RWPE2 (cell line): ENCODE measurements around the gene TBC1D1.

ENCODE experiments used
- ATAC-seq: fragments of 200-7000 bp; cut with Tn5 transposase; 3 replicates; pipeline ENCODE4 v1.9.1; 2021; ENCODE audit warnings: low read depth
- DNase-seq: peaks from one replicate; pipeline ENCODE4 v3.0.0-alpha.2; 2020; ENCODE audit warnings: low spot score
- H3K27ac ChIP-seq: fragments of 450-650 bp; 2 replicates; pipeline ENCODE4 v1.5.1; 2017; ENCODE audit warnings: mild to moderate bottlenecking; ENCODE audit not compliant: poor library complexity, severe bottlenecking
- H3K27me3 ChIP-seq: fragments of 250-450 bp; sonication (Bioruptor Pico); 2 replicates; pipeline ENCODE4 v1.5.1; 2021; ENCODE audit warnings: mild to moderate bottlenecking, moderate library complexity; ENCODE audit not compliant: insufficient read depth, poor library complexity, severe bottlenecking
- H3K36me3 ChIP-seq: fragments of 250-450 bp; sonication (Bioruptor Pico); 2 replicates; pipeline ENCODE4 v1.5.1; 2020; ENCODE audit warnings: low read depth, mild to moderate bottlenecking, moderate library complexity
- H3K4me1 ChIP-seq: fragments of 250-450 bp; sonication (Bioruptor Pico); 2 replicates; pipeline ENCODE4 v1.5.1; 2021; ENCODE audit warnings: mild to moderate bottlenecking, moderate library complexity; ENCODE audit not compliant: insufficient read depth, poor library complexity, severe bottlenecking
- H3K4me3 ChIP-seq: fragments of 250-450 bp; sonication (Bioruptor Pico); 2 replicates; pipeline ENCODE4 v1.5.1; 2021; ENCODE audit warnings: mild to moderate bottlenecking, moderate library complexity; ENCODE audit not compliant: severe bottlenecking
- H3K9me3 ChIP-seq: fragments of 250-450 bp; sonication (Bioruptor Pico); 2 replicates; pipeline ENCODE4 v1.5.1; 2021; ENCODE audit warnings: mild to moderate bottlenecking, moderate library complexity; ENCODE audit not compliant: severe bottlenecking
- CTCF ChIP-seq: fragments of 450-650 bp; IDR thresholded peaks from one replicate; pipeline ENCODE4 v1.5.1; 2017; ENCODE audit warnings: mild to moderate bottlenecking, moderate library complexity; ENCODE audit not compliant: poor library complexity, severe bottlenecking

Gene TBC1D1

GRCh38 chr4:37949636-37950426, 58.9 kb downstream of the TBC1D1 start:
- H3K27ac ChIP-seq, result no peak overlapping the region
- no peaks in the 10 kb centered on the region for H3K27me3 ChIP-seq
- no peaks in the 10 kb centered on the region for H3K4me1 ChIP-seq
- DNase-seq, result no peak
- no peak for ATAC-seq
- no peaks in the 10 kb centered on the region for H3K9me3 ChIP-seq
- no peak overlapping the region for H3K4me3 ChIP-seq
- no peak for TF ChIP-seq CTCF
- no peaks in the 10 kb centered on the region for H3K36me3 ChIP-seq

GRCh38 chr4:37951461-37952352, 60.8 kb downstream of the TBC1D1 start:
- ATAC-seq, result no peak
- DNase-seq, result no peak
- Histone ChIP-seq H3K9me3 (no peaks in the 10 kb centered on the region), H3K27me3 (no peaks in the 10 kb centered on the region), H3K36me3 (no peaks in the 10 kb centered on the region), H3K4me1 (no peaks in the 10 kb centered on the region), H3K4me3 (no peak overlapping the region), H3K27ac (no peak overlapping the region)
- TF ChIP-seq CTCF, result no peak

GRCh38 chr4:37953156-37953555, 62.3 kb downstream of the TBC1D1 start:
- no peak for DNase-seq
- Histone ChIP-seq H3K27ac (no peak overlapping the region), H3K27me3 (no peaks in the 10 kb centered on the region), H3K4me1 (no peaks in the 10 kb centered on the region), H3K4me3 (no peak overlapping the region), H3K9me3 (no peaks in the 10 kb centered on the region), H3K36me3 (no peaks in the 10 kb centered on the region)
- TF ChIP-seq CTCF, result no peak
- no peak for ATAC-seq

GRCh38 chr4:37953620-37954293, 62.9 kb downstream of the TBC1D1 start:
- TF ChIP-seq CTCF, result no peak
- DNase-seq (no peak), ATAC-seq (no peak)
- no peak overlapping the region for H3K4me3 ChIP-seq
- no peaks in the 10 kb centered on the region for H3K27me3 ChIP-seq
- H3K4me1 ChIP-seq, result no peaks in the 10 kb centered on the region
- H3K9me3 ChIP-seq, result no peaks in the 10 kb centered on the region
- H3K36me3 ChIP-seq, result no peaks in the 10 kb centered on the region
- no peak overlapping the region for H3K27ac ChIP-seq
